Nephron progenitor cell (in vitro differentiated cells): ENCODE measurements around the gene MED12L.
A peak's percentile ranks its signal among the peaks of the same experiment; 100 is the strongest.
"Not testable (repeated sequence)": the region's sequence is repeated elsewhere in the genome, so short reads cannot be mapped to it uniquely, and the experiment has no call there.

ENCODE experiments used
- DNase-seq: peaks from one replicate; pipeline ENCODE4 v3.0.0; 2021
- H3K27ac Mint-ChIP-seq: 2 replicates; pipeline ENCODE4 v1.8.0; 2021; ENCODE audit warnings: mild to moderate bottlenecking, moderate library complexity, mixed read lengths
- H3K27me3 Mint-ChIP-seq: 2 replicates; pipeline ENCODE4 v1.8.0; 2021; ENCODE audit warnings: mild to moderate bottlenecking, low read depth, mixed read lengths; ENCODE audit not compliant: poor library complexity
- H3K36me3 Mint-ChIP-seq: 2 replicates; pipeline ENCODE4 v1.8.0; 2021; ENCODE audit warnings: low read depth, mixed read lengths
- H3K4me1 Mint-ChIP-seq: 2 replicates; pipeline ENCODE4 v1.8.0; 2021; ENCODE audit warnings: mixed read lengths
- H3K4me3 Mint-ChIP-seq: 2 replicates; pipeline ENCODE4 v1.8.0; 2021; ENCODE audit warnings: mild to moderate bottlenecking, moderate library complexity, mixed read lengths
- H3K9me3 Mint-ChIP-seq: 2 replicates; pipeline ENCODE4 v1.8.0; 2021; ENCODE audit warnings: mild to moderate bottlenecking, moderate library complexity, mixed read lengths
- TF ChIP-seq, protein P1 (sequence below): fragments of 200-600 bp; sonication (generic); IDR thresholded peaks from 2 replicates; pipeline ENCODE4 v1.5.0; 2021; ENCODE audit warnings: antibody characterized with exemption

MED12L gene

GRCh38 chr3:151236736-151237135 lies 151.3 kb downstream of the MED12L start:
- Mint-ChIP-seq H3K9me3 (peaks cover 7% of the 10 kb centered on the region), H3K4me3 (no peak overlapping the region), H3K27ac (no peak overlapping the region), H3K36me3 (peaks cover 45% of the 10 kb centered on the region), H3K4me1 (no peaks in the 10 kb centered on the region), H3K27me3 (no peaks in the 10 kb centered on the region)
- DNase-seq, result no peak
- TF ChIP-seq, protein P1, sequence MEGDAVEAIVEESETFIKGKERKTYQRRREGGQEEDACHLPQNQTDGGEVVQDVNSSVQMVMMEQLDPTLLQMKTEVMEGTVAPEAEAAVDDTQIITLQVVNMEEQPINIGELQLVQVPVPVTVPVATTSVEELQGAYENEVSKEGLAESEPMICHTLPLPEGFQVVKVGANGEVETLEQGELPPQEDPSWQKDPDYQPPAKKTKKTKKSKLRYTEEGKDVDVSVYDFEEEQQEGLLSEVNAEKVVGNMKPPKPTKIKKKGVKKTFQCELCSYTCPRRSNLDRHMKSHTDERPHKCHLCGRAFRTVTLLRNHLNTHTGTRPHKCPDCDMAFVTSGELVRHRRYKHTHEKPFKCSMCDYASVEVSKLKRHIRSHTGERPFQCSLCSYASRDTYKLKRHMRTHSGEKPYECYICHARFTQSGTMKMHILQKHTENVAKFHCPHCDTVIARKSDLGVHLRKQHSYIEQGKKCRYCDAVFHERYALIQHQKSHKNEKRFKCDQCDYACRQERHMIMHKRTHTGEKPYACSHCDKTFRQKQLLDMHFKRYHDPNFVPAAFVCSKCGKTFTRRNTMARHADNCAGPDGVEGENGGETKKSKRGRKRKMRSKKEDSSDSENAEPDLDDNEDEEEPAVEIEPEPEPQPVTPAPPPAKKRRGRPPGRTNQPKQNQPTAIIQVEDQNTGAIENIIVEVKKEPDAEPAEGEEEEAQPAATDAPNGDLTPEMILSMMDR, result no peak

DNA sequence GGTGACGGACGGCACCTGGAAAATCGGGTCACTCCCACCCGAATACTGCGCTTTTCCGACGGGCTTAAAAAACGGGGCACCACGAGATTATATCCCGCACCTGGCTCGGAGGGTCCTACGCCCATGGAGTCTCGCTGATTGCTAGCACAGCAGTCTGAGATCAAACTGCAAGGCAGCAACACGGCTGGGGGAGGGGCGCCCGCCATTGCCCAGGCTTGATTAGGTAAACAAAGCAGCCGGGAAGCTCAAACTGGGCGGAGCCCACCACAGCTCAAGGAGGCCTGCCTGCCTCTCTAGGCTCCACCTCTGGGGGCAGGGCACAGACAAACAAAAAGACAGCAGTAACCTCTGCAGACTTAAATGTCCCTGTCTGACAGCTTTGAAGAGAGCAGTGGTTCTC lies 156.5 kb downstream of the MED12L start:
- not testable (repeated sequence) for H3K4me1 Mint-ChIP-seq, H3K27me3 Mint-ChIP-seq, DNase-seq, H3K27ac Mint-ChIP-seq
- H3K9me3 Mint-ChIP-seq, result peaks cover 14% of the 10 kb centered on the region
- peaks cover 25% of the 10 kb centered on the region for H3K36me3 Mint-ChIP-seq
- peak overlapping the region; percentile 47 for H3K4me3 Mint-ChIP-seq

DNA sequence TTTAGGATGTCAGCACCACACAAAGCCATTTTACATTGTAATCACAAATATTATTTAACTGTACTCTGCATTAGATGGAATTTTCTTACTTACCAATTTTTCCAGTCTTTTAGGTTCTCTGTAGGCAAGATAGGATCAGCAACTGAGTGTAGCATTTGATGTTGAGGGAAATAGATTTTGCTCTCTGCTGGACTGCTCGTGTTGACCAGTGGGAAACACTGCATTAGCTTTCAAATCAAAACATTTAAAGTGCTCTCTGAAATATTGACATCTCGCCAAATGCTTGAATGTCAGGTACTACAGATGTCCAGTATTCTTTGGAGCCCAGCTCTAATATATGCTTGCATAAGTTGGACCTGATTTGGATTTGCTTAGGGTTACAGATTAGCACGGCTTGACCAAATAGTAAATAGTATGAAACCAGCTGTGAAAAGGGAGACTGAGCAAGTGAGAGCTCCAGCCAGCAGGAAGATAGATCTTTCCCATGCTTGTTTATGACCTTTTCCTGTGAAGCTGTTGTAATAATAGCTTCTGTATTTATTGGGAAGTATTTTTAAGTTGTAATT lies 163.4 kb downstream of the MED12L start:
- DNase-seq, result no peak
- H3K4me3 Mint-ChIP-seq, result no peak overlapping the region
- TF ChIP-seq, protein P1, result no peak
- H3K27ac Mint-ChIP-seq, result peak overlapping the region; percentile 8
- no peaks in the 10 kb centered on the region for H3K27me3 Mint-ChIP-seq
- no peaks in the 10 kb centered on the region for H3K36me3 Mint-ChIP-seq
- peaks cover 6% of the 10 kb centered on the region for H3K4me1 Mint-ChIP-seq
- peaks cover 4% of the 10 kb centered on the region for H3K9me3 Mint-ChIP-seq

GRCh38 chr3:151256749-151257148 lies 171.3 kb downstream of the MED12L start:
- no peak overlapping the region for H3K27ac Mint-ChIP-seq
- H3K4me3 Mint-ChIP-seq, result no peak overlapping the region
- peaks cover 6% of the 10 kb centered on the region for H3K36me3 Mint-ChIP-seq
- H3K9me3 Mint-ChIP-seq, result no peaks in the 10 kb centered on the region
- TF ChIP-seq, protein P1, result no peak
- H3K4me1 Mint-ChIP-seq, result peaks cover 6% of the 10 kb centered on the region
- no peaks in the 10 kb centered on the region for H3K27me3 Mint-ChIP-seq
- no peak for DNase-seq

GRCh38 chr3:151259664-151260063 lies 174.2 kb downstream of the MED12L start:
- Mint-ChIP-seq H3K4me1 (no peaks in the 10 kb centered on the region), H3K4me3 (no peak overlapping the region), H3K27ac (no peak overlapping the region), H3K27me3 (no peaks in the 10 kb centered on the region), H3K9me3 (no peaks in the 10 kb centered on the region), H3K36me3 (peaks cover 10% of the 10 kb centered on the region)
- no peak for DNase-seq
- TF ChIP-seq, protein P1, result no peak

DNA sequence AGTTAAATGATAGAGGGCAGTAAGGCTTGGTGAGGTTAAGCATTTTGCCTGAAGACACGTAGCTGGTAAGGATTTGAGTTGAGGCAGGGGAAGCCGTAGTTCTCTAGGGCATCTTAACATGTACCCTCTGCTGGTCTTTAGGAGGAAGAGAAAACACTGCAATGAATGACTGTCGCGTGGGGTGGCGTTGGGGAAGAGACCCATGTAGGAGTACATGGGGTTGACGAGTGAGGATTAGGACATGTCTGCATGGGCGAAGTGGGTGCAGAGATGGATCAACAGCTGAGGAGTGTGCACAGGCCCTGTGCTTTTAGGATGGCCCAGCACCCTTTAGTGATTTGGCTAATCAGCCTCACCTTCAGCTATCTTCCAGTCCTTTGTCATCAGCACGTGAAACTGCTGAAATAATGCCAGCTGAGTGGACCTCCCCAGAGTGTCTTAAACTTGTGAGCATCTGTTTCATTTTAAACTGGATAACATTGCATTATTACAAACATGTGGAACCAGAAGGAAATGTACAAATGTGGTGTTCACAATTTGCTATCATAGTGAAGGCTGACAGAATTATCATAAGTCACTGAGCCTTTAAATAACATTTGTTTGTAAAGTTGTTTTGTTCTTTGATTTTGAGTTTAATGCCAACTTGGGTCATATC lies 177.5 kb downstream of the MED12L start:
- Mint-ChIP-seq H3K36me3 (peaks cover 10% of the 10 kb centered on the region), H3K27me3 (no peaks in the 10 kb centered on the region), H3K9me3 (no peaks in the 10 kb centered on the region), H3K4me3 (no peak overlapping the region), H3K27ac (peak overlapping the region; percentile 58), H3K4me1 (no peaks in the 10 kb centered on the region)
- TF ChIP-seq, protein P1, result no peak
- DNase-seq, result no peak
